ENCODE data around the gene IQGAP1. TPM values are rescaled to one million over a fixed set of nuclear protein-coding genes. Genes with fewer than 3 reads are reported as not detected.

IQGAP1 gene
- total and polyA plus RNA-seq, 2 of the 13 experiments (the other 11 are each of a cell fraction or from before 2014, with no cell fraction given) = 29.5 to 37.9 TPM

GRCh38 chr15:90459368-90459767 lies 71.3 kb downstream of the IQGAP1 start:
- in situ Hi-C loops (cut with HindIII; ENCODE audit: extremely low pct_ligation_motif_present, low pct_unique_long_range_greater_than_20kb) (no loop called here), intact Hi-C loops (cut with micrococcal nuclease; ENCODE audit: unreplicated experiment) (no loop called here)
- TF ChIP-seq NFE2L2 (IDR thresholded peaks at IDR 0.05; ENCODE audit: low read length) = no peak
- TF ChIP-seq ZNF639 (CRISPR knock-in tag; conservative IDR thresholded peaks at IDR 0.05) = no peak
- TF ChIP-seq TOE1 (CRISPR knock-in tag; IDR thresholded peaks at IDR 0.05) = no peak
- no peak for TF ChIP-seq JARID2 (CRISPR knock-in tag; IDR thresholded peaks at IDR 0.05; ENCODE audit: insufficient replicate concordance)
- TF ChIP-seq SMAD3 (CRISPR knock-in tag; IDR thresholded peaks at IDR 0.05) = no peak
- no peak for TF ChIP-seq PLSCR1 (CRISPR knock-in tag; IDR thresholded peaks at IDR 0.05; ENCODE audit: borderline replicate concordance)
- no peak for TF ChIP-seq ZNF646 (CRISPR knock-in tag; IDR thresholded peaks at IDR 0.05)
- TF ChIP-seq ZNF564 (CRISPR knock-in tag; IDR thresholded peaks at IDR 0.05) = no peak
- no peak for TF ChIP-seq ZNF589 (CRISPR knock-in tag; conservative IDR thresholded peaks at IDR 0.05)
- no peak for TF ChIP-seq GATAD2A (CRISPR knock-in tag; IDR thresholded peaks at IDR 0.05)
- TF ChIP-seq ZNF775 (CRISPR knock-in tag; IDR thresholded peaks at IDR 0.05; ENCODE audit: borderline replicate concordance) = no peak
- TF ChIP-seq ZNF644 (CRISPR knock-in tag; IDR thresholded peaks at IDR 0.05; ENCODE audit: low read depth) = no peak
- no peak for TF ChIP-seq JUND (CRISPR knock-in tag; IDR thresholded peaks at IDR 0.05)
- TF ChIP-seq ATF7 (IDR thresholded peaks at IDR 0.05) = no peak
- TF ChIP-seq ATF7 (CRISPR knock-in tag; IDR thresholded peaks at IDR 0.05) = no peak
- Histone ChIP-seq H3K4me3 (replicated peaks in 1 of 3; ENCODE audit: insufficient read depth in 1 of 3, low read depth in 2 of 3, low read length in 3 of 3) (no peak overlapping the region), H3K79me2 (ENCODE audit: insufficient read depth, low read length) (no peaks in the 10 kb centered on the region), H3K9me3 (ENCODE audit: low read length) (no peaks in the 10 kb centered on the region), H4K20me1 (ENCODE audit: insufficient read depth, low read length) (no peaks in the 10 kb centered on the region), H3K27me3 (ENCODE audit: control insufficient read depth in 1 of 2, insufficient read depth in 2 of 2, low read length in 2 of 2) (no peaks in the 10 kb centered on the region), H3K27ac (ENCODE audit: extremely low read length, insufficient read depth, low read length) (no peak overlapping the region), H3K9ac (ENCODE audit: insufficient read depth, low read depth, low read length) (no peak overlapping the region), H3K36me3 (replicated peaks in 1 of 2; ENCODE audit: control insufficient read depth in 1 of 2, insufficient read depth in 2 of 2, low read length in 2 of 2) (peaks cover 10 to 16% of the 10 kb centered on the region in 2 experiments), H3K4me2 (ENCODE audit: low read depth, low read length) (no peak overlapping the region), H3K4me1 (ENCODE audit: insufficient read depth, low read length) (peaks cover 16% of the 10 kb centered on the region), H2AFZ (ENCODE audit: low read length) (no peak overlapping the region)
- POLR2A ChIA-PET = no interaction called here
- CTCF ChIA-PET (ENCODE audit: low intra/inter-chr PET ratio, low total read pairs) = no interaction called here
- WGBS (ENCODE audit: low lambda C conversion rate) = 94% methylated on average over 4 of the region's 4 CpGs
- FAIRE-seq (peak; percentile 51), DNase-seq (ENCODE audit: low spot score) (no peak), ATAC-seq (no peak)
- BruUV-seq (replicated peaks) = no TSS peak

Data from HepG2 (cell line).